Measurements from ENCODE around the gene SLC6A11. TPM values are rescaled to one million over a fixed set of nuclear protein-coding genes. Genes with fewer than 3 reads are reported as not detected.

SLC6A11 gene
- total and polyA plus RNA-seq, 2 of the 8 experiments (the other 6 are each of a cell fraction or from before 2014, with no cell fraction given), result 0.78 to 1.5 TPM

- no peak for TF ChIP-seq CHD7 (IDR thresholded peaks at IDR 0.05; ENCODE audit: insufficient replicate concordance, low read length)
- no peak for TF ChIP-seq RNF2 (IDR thresholded peaks at IDR 0.05; ENCODE audit: borderline replicate concordance, low read depth, low read length, missing control alignments, poor library complexity, severe bottlenecking)
- TF ChIP-seq FOSL1 (IDR thresholded peaks at IDR 0.05; ENCODE audit: insufficient read depth, low read depth, low read length), result no peak
- no peak for TF ChIP-seq BCL11A (IDR thresholded peaks at IDR 0.05; ENCODE audit: low read depth in 2 of 2, low read length in 2 of 2)
- no peak for TF ChIP-seq SRF (IDR thresholded peaks at IDR 0.05; ENCODE audit: low read depth, low read length)
- TF ChIP-seq POLR2A (IDR thresholded peaks at IDR 0.05; ENCODE audit: control extremely low read depth in 1 of 2, low read depth in 2 of 2, low read length in 2 of 2), result no peak
Observed at GRCh38 chr3:10770981-10771380, 45.0 kb upstream of the SLC6A11 start (continued).

Measured in H1 (cell line).